ENCODE measurements around the gene RAPGEF5.

Gene RAPGEF5

DNA sequence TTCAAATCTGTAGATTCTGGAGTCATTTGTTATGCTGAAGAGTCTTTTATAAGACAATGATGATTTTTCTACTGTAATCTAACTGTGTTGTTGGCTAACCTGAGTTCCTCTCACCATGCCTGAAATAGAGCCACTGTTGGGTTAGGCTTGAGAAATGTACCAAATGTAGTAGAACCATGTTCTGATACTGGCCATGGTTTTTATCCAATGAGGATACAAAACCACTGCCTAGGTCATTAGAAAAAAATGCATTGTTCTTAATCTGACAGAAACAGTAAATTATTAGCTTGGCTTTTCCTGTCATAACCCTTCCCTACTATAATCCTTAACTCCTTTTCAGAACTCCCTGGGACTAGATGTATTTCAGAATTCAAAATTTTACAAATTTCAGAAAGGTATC is 86.6 kb downstream of the RAPGEF5 start:
- no peaks in the 10 kb centered on the region for H3K4me1 ChIP-seq (ENCODE audit: control insufficient read depth, insufficient read depth, low read length)
- no peaks in the 10 kb centered on the region for H3K36me3 ChIP-seq (ENCODE audit: control insufficient read depth, insufficient read depth, low read length)
- no peak overlapping the region for H3K4me3 ChIP-seq (ENCODE audit: low read length)
- H3K9me3 ChIP-seq (ENCODE audit: control insufficient read depth, insufficient read depth, low read length): no peaks in the 10 kb centered on the region
- no peak for DNase-seq (ENCODE audit: low read depth, low spot score)
- H3K27me3 ChIP-seq (ENCODE audit: control insufficient read depth, insufficient read depth, low read length): no peaks in the 10 kb centered on the region
- no peak overlapping the region for H3K27ac ChIP-seq (ENCODE audit: low read length)

DNA sequence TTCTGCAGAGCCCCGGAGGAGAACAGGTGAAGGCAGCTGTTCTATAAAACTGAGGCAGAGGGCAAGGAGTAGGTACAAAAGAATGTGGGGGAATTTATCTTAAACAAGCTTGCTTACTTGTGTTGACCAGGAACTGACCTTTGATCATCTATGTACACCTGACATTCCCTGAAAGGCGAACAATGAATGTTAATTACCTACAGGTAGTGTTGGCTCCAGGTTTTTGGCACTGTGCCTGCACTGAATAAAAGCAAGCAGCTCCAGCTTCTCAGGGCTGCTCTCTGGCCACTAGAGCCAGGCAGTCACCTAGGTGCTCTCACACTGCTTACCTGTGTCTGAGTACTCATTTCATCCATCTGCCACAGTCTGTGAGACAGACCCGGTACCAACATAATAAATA is 87.0 kb downstream of the RAPGEF5 start:
- no peak for DNase-seq (ENCODE audit: low read depth, low spot score)
- no CpG with 5 or more reads among the region's 3 CpGs for WGBS (ENCODE audit: insufficient coverage, insufficient read length)
- Histone ChIP-seq H3K9me3 (ENCODE audit: control insufficient read depth, insufficient read depth, low read length) (no peaks in the 10 kb centered on the region), H3K36me3 (ENCODE audit: control insufficient read depth, insufficient read depth, low read length) (no peaks in the 10 kb centered on the region), H3K4me1 (ENCODE audit: control insufficient read depth, insufficient read depth, low read length) (no peaks in the 10 kb centered on the region), H3K27me3 (ENCODE audit: control insufficient read depth, insufficient read depth, low read length) (no peaks in the 10 kb centered on the region), H3K4me3 (ENCODE audit: low read length) (no peak overlapping the region), H3K27ac (ENCODE audit: low read length) (no peak overlapping the region)

- no peak for DNase-seq (ENCODE audit: low read depth, low spot score)
- H3K9me3 ChIP-seq (ENCODE audit: control insufficient read depth, insufficient read depth, low read length): no peaks in the 10 kb centered on the region
These were observed 88.0 kb downstream of the RAPGEF5 start for GRCh38 chr7:22268884-22269421.

DNA sequence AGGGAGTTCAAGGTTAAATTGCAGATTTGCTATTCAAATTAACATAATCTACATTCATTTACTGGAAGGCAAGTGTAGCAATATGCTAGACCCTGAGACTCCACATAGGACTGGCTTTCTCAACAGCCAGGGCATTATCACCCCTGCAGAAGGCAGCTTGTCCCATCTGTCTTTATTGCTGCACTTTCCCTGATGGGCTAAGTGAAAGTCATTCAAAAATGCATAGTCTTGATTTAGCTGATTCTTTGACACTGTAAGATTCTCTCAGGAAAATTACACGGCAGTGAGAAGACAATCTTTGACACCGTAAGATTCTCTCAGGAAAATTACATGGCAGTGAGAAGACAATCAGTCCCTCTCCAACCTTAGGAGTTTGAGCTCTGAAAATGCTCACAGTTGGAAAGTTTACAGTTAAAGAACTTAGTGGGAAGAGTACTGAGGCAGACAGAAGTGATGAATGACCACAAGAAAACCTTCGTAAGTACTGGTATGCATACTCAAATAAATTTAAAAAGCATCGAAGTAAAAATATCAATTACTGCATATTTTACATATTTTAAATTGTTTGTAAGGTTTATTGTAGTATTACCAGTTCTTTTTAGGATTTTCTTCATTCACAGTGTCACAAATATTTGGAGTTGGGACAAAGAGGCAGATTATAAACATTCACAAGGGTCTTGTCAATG is 88.9 kb downstream of the RAPGEF5 start:
- no peak overlapping the region for H3K4me3 ChIP-seq (ENCODE audit: low read length)
- H3K9me3 ChIP-seq (ENCODE audit: control insufficient read depth, insufficient read depth, low read length): no peaks in the 10 kb centered on the region
- no peak for DNase-seq (ENCODE audit: low read depth, low spot score)
- WGBS (ENCODE audit: insufficient coverage, insufficient read length): no CpG with 5 or more reads among the region's 4 CpGs
- no peak overlapping the region for H3K27ac ChIP-seq (ENCODE audit: low read length)
- H3K36me3 ChIP-seq (ENCODE audit: control insufficient read depth, insufficient read depth, low read length): no peaks in the 10 kb centered on the region
- H3K4me1 ChIP-seq (ENCODE audit: control insufficient read depth, insufficient read depth, low read length): no peaks in the 10 kb centered on the region
- H3K27me3 ChIP-seq (ENCODE audit: control insufficient read depth, insufficient read depth, low read length): no peaks in the 10 kb centered on the region

More at GRCh38 chr7:22268884-22269421, 88.0 kb downstream of the RAPGEF5 start:
- H3K27me3 ChIP-seq (ENCODE audit: control insufficient read depth, insufficient read depth, low read length): no peaks in the 10 kb centered on the region
- H3K4me3 ChIP-seq (ENCODE audit: low read length): no peak overlapping the region
- no CpG with 5 or more reads among the region's 6 CpGs for WGBS (ENCODE audit: insufficient coverage, insufficient read length)
- no peaks in the 10 kb centered on the region for H3K36me3 ChIP-seq (ENCODE audit: control insufficient read depth, insufficient read depth, low read length)
- no peak overlapping the region for H3K27ac ChIP-seq (ENCODE audit: low read length)
- no peaks in the 10 kb centered on the region for H3K4me1 ChIP-seq (ENCODE audit: control insufficient read depth, insufficient read depth, low read length)

GRCh38 chr7:22262538-22262937 is 94.4 kb downstream of the RAPGEF5 start:
- H3K9me3 ChIP-seq (ENCODE audit: control insufficient read depth, insufficient read depth, low read length): no peaks in the 10 kb centered on the region
- H3K27ac ChIP-seq (ENCODE audit: low read length): no peak overlapping the region
- no peaks in the 10 kb centered on the region for H3K4me1 ChIP-seq (ENCODE audit: control insufficient read depth, insufficient read depth, low read length)
- no CpG with 5 or more reads among the region's 4 CpGs for WGBS (ENCODE audit: insufficient coverage, insufficient read length)
- H3K36me3 ChIP-seq (ENCODE audit: control insufficient read depth, insufficient read depth, low read length): no peaks in the 10 kb centered on the region
- no peak overlapping the region for H3K4me3 ChIP-seq (ENCODE audit: low read length)
- H3K27me3 ChIP-seq (ENCODE audit: control insufficient read depth, insufficient read depth, low read length): no peaks in the 10 kb centered on the region
- DNase-seq (ENCODE audit: low read depth, low spot score): no peak

DNA sequence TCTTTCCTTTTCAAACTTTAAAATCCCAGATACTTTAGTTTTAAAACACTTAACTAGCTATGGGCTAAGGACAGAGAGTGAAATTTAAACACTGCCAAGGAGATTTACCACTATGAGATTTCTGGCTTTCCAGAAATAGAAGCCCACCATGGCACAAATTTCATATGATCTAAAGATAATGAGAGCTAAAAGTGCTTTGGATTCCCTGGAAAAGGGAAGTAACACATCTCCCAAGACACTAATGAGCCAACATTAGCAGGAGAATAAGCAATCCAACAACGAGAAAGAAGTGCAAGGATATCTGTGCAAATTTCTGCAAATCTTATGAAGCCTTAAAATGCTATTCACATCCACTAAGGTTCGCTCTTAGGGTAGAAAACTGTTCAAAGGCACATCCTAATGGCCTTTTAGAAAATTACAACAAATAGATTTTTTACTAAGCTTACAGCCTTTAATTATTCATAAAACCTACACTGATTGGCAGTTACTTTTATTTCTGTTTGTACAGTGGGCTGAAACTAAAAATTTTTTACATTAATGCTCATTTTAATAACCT is 100.3 kb downstream of the RAPGEF5 start:
- Histone ChIP-seq H3K27me3 (ENCODE audit: control insufficient read depth, insufficient read depth, low read length) (no peaks in the 10 kb centered on the region), H3K36me3 (ENCODE audit: control insufficient read depth, insufficient read depth, low read length) (no peaks in the 10 kb centered on the region), H3K4me3 (ENCODE audit: low read length) (no peak overlapping the region), H3K4me1 (ENCODE audit: control insufficient read depth, insufficient read depth, low read length) (0 out of 2 replicates have a peak, but pooled peaks cover 3% of the 10 kb centered on the region), H3K9me3 (ENCODE audit: control insufficient read depth, insufficient read depth, low read length) (no peaks in the 10 kb centered on the region), H3K27ac (ENCODE audit: low read length) (no peak overlapping the region)
- DNase-seq (ENCODE audit: low read depth, low spot score): no peak
- no CpG with 5 or more reads among the region's 2 CpGs for WGBS (ENCODE audit: insufficient coverage, insufficient read length)

- WGBS (ENCODE audit: insufficient coverage, insufficient read length): no CpG with 5 or more reads among the region's 1 CpG
- DNase-seq (ENCODE audit: low read depth, low spot score): no peak
- Histone ChIP-seq H3K27ac (ENCODE audit: low read length) (no peak overlapping the region), H3K4me3 (ENCODE audit: low read length) (no peak overlapping the region), H3K36me3 (ENCODE audit: control insufficient read depth, insufficient read depth, low read length) (no peaks in the 10 kb centered on the region), H3K27me3 (ENCODE audit: control insufficient read depth, insufficient read depth, low read length) (no peaks in the 10 kb centered on the region), H3K4me1 (ENCODE audit: control insufficient read depth, insufficient read depth, low read length) (peaks cover 3% of the 10 kb centered on the region; the same call in 1 of the 2 replicates), H3K9me3 (ENCODE audit: control insufficient read depth, insufficient read depth, low read length) (no peaks in the 10 kb centered on the region)
These were observed 101.1 kb downstream of the RAPGEF5 start for GRCh38 chr7:22255834-22256233.

GRCh38 chr7:22255342-22255741 is 101.6 kb downstream of the RAPGEF5 start:
- WGBS (ENCODE audit: insufficient coverage, insufficient read length): no CpG with 5 or more reads among the region's 1 CpG
- no peak for DNase-seq (ENCODE audit: low read depth, low spot score)
- Histone ChIP-seq H3K27me3 (ENCODE audit: control insufficient read depth, insufficient read depth, low read length) (no peaks in the 10 kb centered on the region), H3K27ac (ENCODE audit: low read length) (no peak overlapping the region), H3K4me3 (ENCODE audit: low read length) (no peak overlapping the region), H3K4me1 (ENCODE audit: control insufficient read depth, insufficient read depth, low read length) (peaks cover 3% of the 10 kb centered on the region; the same call in 1 of the 2 replicates), H3K36me3 (ENCODE audit: control insufficient read depth, insufficient read depth, low read length) (no peaks in the 10 kb centered on the region), H3K9me3 (ENCODE audit: control insufficient read depth, insufficient read depth, low read length) (no peaks in the 10 kb centered on the region)

GRCh38 chr7:22252936-22253536 is 103.9 kb downstream of the RAPGEF5 start:
- WGBS (ENCODE audit: insufficient coverage, insufficient read length): no CpG with 5 or more reads among the region's 7 CpGs
- no peak overlapping the region for H3K4me3 ChIP-seq (ENCODE audit: low read length)
- H3K27me3 ChIP-seq (ENCODE audit: control insufficient read depth, insufficient read depth, low read length): no peaks in the 10 kb centered on the region
- peaks cover 3% of the 10 kb centered on the region; the same call in 1 of the 2 replicates for H3K4me1 ChIP-seq (ENCODE audit: control insufficient read depth, insufficient read depth, low read length)
- H3K36me3 ChIP-seq (ENCODE audit: control insufficient read depth, insufficient read depth, low read length): no peaks in the 10 kb centered on the region
- H3K9me3 ChIP-seq (ENCODE audit: control insufficient read depth, insufficient read depth, low read length): no peaks in the 10 kb centered on the region
- no peak overlapping the region for H3K27ac ChIP-seq (ENCODE audit: low read length)
- DNase-seq (ENCODE audit: low read depth, low spot score): no peak

- H3K4me1 ChIP-seq (ENCODE audit: control insufficient read depth, insufficient read depth, low read length): peaks cover 3% of the 10 kb centered on the region; the same call in 1 of the 2 replicates
- H3K27ac ChIP-seq (ENCODE audit: low read length): no peak overlapping the region
- H3K27me3 ChIP-seq (ENCODE audit: control insufficient read depth, insufficient read depth, low read length): no peaks in the 10 kb centered on the region
- WGBS (ENCODE audit: insufficient coverage, insufficient read length): no CpG with 5 or more reads among the region's 2 CpGs
- no peak for DNase-seq (ENCODE audit: low read depth, low spot score)
- no peaks in the 10 kb centered on the region for H3K9me3 ChIP-seq (ENCODE audit: control insufficient read depth, insufficient read depth, low read length)
- H3K36me3 ChIP-seq (ENCODE audit: control insufficient read depth, insufficient read depth, low read length): no peaks in the 10 kb centered on the region
- no peak overlapping the region for H3K4me3 ChIP-seq (ENCODE audit: low read length)
These were observed 104.9 kb downstream of the RAPGEF5 start for GRCh38 chr7:22252016-22252415.
